ENCODE data around the gene FBH1.
"Not testable (repeated sequence)": the region's sequence is repeated elsewhere in the genome, so short reads cannot be mapped to it uniquely, and the experiment has no call there.

Gene FBH1

GRCh38 chr10:5903563-5903962 lies 13.5 kb downstream of the FBH1 start:
- DNase-seq (ENCODE audit: low spot score) = no peak

GRCh38 chr10:5904227-5904626 lies 14.2 kb downstream of the FBH1 start:
- no peak for DNase-seq (ENCODE audit: low spot score)

GRCh38 chr10:5905854-5906507 lies 15.9 kb downstream of the FBH1 start:
- DNase-seq (ENCODE audit: low spot score) = no peak

GRCh38 chr10:5906651-5907050 lies 16.6 kb downstream of the FBH1 start:
- no peak for DNase-seq (ENCODE audit: low spot score)

- not testable (repeated sequence) for DNase-seq (ENCODE audit: low spot score)
Measured at GRCh38 chr10:5908676-5909075, 18.6 kb downstream of the FBH1 start.

DNA sequence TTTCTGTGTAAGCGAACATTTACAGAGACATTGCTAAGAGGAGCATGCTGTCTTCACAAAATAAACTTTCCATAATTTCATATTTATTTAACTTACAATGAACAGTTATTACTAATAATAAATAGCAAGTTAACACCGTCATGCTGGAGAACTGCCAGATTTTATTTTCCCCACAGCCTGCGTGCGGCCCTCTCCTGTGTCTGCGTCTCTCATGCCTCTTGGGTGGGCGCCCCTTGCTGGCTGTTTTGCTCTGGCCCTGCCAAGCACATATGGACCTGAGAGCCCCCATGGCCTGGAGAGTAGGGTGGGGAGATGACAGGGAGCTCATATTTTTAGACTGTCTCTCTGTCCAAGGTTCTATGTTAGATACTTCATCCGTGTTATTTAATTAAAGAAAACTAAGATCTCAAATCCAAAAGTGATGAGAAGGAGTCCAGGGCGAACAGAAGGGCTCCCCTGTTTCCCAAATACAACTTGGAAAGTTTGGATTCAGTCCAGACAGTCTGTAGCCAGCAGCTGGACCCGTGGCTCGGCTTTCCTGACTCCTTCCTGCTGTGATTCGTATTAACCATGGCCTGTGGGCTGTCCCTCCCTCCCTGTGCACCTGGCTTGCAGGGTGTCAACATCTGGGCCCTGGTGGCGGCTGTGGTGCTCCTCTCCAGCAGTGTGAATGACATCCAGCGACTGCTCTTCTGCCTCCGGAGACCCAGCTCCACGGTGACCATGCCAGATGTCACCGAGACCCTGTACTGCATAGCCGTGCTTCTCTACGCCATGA lies 20.5 kb downstream of the FBH1 start:
- DNase-seq (ENCODE audit: low spot score) = no peak

DNA sequence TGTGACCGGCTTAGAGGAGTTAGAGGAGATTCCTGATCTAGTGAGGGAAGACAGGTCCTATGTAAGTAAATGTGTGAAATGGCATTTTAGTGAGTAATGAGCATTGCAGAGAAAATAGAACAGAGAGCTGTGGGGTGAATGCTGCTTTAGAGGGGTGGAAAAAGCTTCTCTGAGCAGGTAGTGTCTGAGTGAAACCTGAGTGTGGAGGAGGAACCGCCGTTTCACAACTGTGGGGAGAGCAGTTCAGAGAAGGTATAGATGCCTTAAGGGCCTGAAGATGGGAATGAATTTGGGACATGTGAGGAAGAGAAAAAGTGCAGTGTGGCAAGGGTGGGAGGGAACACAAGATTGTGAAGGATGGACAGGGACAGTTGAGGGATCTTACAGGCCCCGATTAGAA lies 21.6 kb downstream of the FBH1 start:
- no peak for DNase-seq (ENCODE audit: low spot score)

DNA sequence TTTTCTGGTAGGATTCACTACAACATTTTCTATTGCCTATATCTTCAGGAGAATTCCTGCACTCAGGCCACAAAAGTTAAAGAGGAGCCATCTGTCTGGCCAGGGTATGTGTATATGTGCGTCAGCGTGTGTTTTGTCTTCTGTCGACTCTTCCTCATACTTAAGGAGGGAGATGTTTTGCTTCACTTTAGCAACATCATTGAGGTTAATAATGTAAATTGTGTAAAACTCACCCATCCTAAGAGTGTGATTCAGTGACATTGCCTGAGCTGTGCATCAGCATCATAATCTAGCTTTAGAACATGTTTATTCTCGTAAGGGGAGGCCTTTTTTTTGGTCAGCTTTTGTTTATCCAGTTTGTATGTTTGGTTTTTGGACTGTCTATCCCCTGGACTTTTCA lies 23.7 kb downstream of the FBH1 start:
- DNase-seq (ENCODE audit: low spot score) = no peak

DNA sequence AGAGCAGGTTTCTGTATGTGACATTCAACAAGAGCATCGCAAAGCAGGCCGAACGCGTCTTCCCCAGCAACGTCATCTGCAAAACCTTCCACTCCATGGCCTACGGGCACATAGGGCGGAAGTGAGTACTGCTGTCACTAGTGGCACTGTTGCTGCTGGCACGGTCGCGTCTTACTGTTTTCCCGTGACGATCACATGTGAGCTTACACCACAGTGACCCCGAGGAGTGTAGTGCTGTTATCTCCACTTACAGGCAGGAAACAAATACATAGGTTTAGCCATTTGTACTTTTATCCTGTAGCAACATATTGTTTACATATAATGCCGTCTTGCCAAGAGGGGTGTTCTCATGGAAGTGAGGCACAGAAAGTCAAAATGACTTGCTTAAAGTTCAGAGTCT lies 25.4 kb downstream of the FBH1 start:
- no peak for DNase-seq (ENCODE audit: low spot score)

DNA sequence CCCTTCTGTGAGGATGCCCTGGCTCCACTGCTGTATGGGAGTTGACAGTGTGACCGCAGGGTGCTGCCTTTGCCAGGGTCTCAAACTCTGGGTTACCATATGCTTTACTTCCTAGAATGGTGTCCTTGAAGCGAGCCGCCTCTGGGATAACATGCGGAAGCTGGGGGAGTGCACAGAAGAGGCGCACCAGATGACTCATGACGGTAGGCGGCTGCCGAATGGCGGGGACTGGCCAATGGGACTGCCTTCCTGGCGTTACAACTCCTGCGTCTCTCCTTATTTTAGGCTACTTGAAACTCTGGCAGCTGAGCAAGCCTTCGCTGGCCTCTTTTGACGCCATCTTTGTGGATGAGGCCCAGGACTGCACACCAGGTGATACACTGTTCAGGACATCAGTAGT lies 27.3 kb downstream of the FBH1 start:
- DNase-seq (ENCODE audit: low spot score) = no peak

DNA sequence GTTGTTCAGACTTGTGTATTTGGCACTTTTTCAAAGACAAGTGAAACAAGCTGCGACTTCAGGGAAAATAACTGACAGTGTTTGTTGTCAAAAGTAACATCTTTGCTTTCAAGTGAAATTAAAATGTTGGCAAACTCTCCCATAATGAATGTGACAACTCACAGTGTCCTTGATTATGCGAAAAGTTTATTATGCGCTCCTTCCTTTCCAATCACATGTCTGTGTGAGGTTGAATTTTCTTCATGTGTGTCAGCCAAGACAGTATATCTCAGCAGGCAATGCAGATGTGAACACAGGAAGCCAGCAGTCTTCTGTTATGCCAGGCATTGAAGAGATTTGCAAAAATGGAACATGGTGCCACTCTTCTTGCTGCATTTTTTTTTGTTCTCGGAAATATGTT lies 28.7 kb downstream of the FBH1 start:
- no peak for DNase-seq (ENCODE audit: low spot score)

DNA sequence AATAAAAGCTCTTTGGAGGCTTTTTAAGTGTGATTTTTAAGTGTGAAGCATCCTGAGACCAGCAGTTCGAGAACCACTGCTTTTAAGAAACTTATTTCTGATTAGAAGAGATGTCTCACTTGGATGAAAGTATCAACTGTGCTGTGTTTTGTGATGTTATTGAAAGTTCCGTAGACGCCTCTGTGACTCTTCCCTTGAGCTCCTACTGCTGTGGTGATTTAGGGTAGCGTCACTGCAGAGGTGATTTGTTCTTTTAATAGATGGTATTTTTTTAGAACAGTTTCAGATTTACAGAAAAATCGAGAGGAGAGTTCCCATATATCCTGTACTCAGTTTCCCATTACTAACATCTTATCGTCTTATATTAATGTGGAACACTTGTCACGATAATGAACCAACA lies 29.5 kb downstream of the FBH1 start:
- DNase-seq (ENCODE audit: low spot score) = no peak

- DNase-seq (ENCODE audit: low spot score) = no peak
Measured at GRCh38 chr10:5921746-5922145, 31.7 kb downstream of the FBH1 start.

GRCh38 chr10:5924889-5925288 lies 34.8 kb downstream of the FBH1 start:
- no peak for DNase-seq (ENCODE audit: low spot score)

DNA sequence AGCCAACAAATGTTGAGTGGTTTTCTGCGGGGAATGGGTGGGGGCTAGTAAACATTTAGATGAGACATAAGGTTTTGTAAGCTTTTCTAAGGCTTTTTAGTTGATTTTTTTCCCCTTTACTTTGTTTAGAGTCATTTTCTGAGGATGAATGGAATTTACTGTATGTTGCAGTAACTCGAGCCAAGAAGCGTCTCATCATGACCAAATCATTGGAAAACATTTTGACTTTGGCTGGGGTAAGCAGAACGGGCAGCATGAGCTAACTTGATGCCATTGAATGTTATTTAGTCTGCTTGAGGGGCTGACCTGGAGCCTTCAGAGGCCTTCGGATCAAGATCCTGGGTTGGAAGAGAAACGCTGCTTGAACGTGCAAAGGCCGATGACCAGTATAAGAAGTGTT lies 37.3 kb downstream of the FBH1 start:
- DNase-seq (ENCODE audit: low spot score) = no peak

GRCh38 chr10:5929442-5929841 lies 39.4 kb downstream of the FBH1 start:
- DNase-seq (ENCODE audit: low spot score) = no peak

DNA sequence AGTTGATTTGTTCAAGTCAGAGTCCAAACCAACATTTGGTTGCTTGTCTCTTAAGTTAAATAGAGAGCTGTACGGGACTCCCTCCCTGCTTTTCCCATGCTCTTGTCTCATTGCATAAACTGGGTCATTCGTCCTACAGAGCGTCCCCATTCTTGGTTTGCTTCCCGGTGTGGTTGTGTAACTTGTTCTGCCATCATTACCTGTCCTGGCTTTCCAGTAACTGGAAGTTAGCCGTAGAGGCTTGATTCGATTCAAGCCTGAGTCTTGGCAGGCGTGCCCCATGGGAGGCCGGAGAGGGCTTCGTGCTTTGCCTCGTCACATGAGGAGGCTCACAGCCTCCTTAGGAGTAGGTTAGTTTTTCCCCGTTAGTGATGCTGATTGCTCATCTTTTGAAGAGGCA lies 40.2 kb downstream of the FBH1 start:
- DNase-seq (ENCODE audit: low spot score) = no peak

DNA sequence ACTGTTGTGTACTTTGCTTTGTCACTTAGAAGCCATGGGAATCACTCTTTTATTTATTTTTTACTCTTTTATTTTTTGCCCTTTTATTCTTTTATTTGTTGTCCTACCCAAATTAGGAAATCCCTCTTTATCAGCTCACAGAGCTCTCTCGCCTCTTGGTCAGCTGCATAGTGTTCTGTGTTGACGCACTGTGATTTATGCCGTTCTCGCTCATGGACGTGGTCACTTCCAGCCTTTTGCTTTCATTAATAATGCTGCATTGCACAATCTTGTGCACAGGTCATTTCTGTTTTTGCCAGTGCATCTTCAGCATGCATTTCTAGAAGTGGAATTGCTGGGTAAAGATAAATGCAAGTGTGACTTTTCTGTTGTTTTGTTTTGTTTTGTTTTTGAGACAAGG lies 42.3 kb downstream of the FBH1 start:
- DNase-seq (ENCODE audit: low spot score) = no peak

GRCh38 chr10:5933909-5934546 lies 44.0 kb downstream of the FBH1 start:
- no peak for DNase-seq (ENCODE audit: low spot score)

GRCh38 chr10:5935628-5936027 lies 45.6 kb downstream of the FBH1 start:
- DNase-seq (ENCODE audit: low spot score) = no peak

- DNase-seq (ENCODE audit: low spot score) = no peak
Measured at GRCh38 chr10:5937016-5937415, 47.0 kb downstream of the FBH1 start.

GRCh38 chr10:5938291-5938690 lies 48.2 kb downstream of the FBH1 start:
- DNase-seq (ENCODE audit: low spot score) = no peak

- no peak for DNase-seq (ENCODE audit: low spot score)
Measured at GRCh38 chr10:5940807-5941218, 50.8 kb downstream of the FBH1 start.
